RWPE2 (cell line): ENCODE measurements around the gene SP1.
"Not testable (repeated sequence)": the region's sequence is repeated elsewhere in the genome, so short reads cannot be mapped to it uniquely, and the experiment has no call there.

ENCODE experiments used
- ATAC-seq: fragments of 200-7000 bp; cut with Tn5 transposase; 3 replicates; pipeline ENCODE4 v1.9.1; 2021; ENCODE audit warnings: low read depth
- DNase-seq: peaks from one replicate; pipeline ENCODE4 v3.0.0-alpha.2; 2020; ENCODE audit warnings: low spot score
- H3K27ac ChIP-seq: fragments of 450-650 bp; 2 replicates; pipeline ENCODE4 v1.5.1; 2017; ENCODE audit warnings: mild to moderate bottlenecking; ENCODE audit not compliant: poor library complexity, severe bottlenecking
- H3K27me3 ChIP-seq: fragments of 250-450 bp; sonication (Bioruptor Pico); 2 replicates; pipeline ENCODE4 v1.5.1; 2021; ENCODE audit warnings: mild to moderate bottlenecking, moderate library complexity; ENCODE audit not compliant: insufficient read depth, poor library complexity, severe bottlenecking
- H3K36me3 ChIP-seq: fragments of 250-450 bp; sonication (Bioruptor Pico); 2 replicates; pipeline ENCODE4 v1.5.1; 2020; ENCODE audit warnings: low read depth, mild to moderate bottlenecking, moderate library complexity
- H3K4me1 ChIP-seq: fragments of 250-450 bp; sonication (Bioruptor Pico); 2 replicates; pipeline ENCODE4 v1.5.1; 2021; ENCODE audit warnings: mild to moderate bottlenecking, moderate library complexity; ENCODE audit not compliant: insufficient read depth, poor library complexity, severe bottlenecking
- H3K4me3 ChIP-seq: fragments of 250-450 bp; sonication (Bioruptor Pico); 2 replicates; pipeline ENCODE4 v1.5.1; 2021; ENCODE audit warnings: mild to moderate bottlenecking, moderate library complexity; ENCODE audit not compliant: severe bottlenecking
- H3K9me3 ChIP-seq: fragments of 250-450 bp; sonication (Bioruptor Pico); 2 replicates; pipeline ENCODE4 v1.5.1; 2021; ENCODE audit warnings: mild to moderate bottlenecking, moderate library complexity; ENCODE audit not compliant: severe bottlenecking
- CTCF ChIP-seq: fragments of 450-650 bp; IDR thresholded peaks from one replicate; pipeline ENCODE4 v1.5.1; 2017; ENCODE audit warnings: mild to moderate bottlenecking, moderate library complexity; ENCODE audit not compliant: poor library complexity, severe bottlenecking

SP1 gene

GRCh38 chr12:53427905-53428594, 48.1 kb downstream of the SP1 start:
- Histone ChIP-seq H3K27ac (peak overlapping the region; percentile 20), H3K9me3 (no peaks in the 10 kb centered on the region), H3K27me3 (no peaks in the 10 kb centered on the region), H3K4me1 (peaks cover 14% of the 10 kb centered on the region), H3K4me3 (no peak overlapping the region), H3K36me3 (no peaks in the 10 kb centered on the region)
- no peak for TF ChIP-seq CTCF
- peak; percentile 88 for DNase-seq
- ATAC-seq, result peak; percentile 99

GRCh38 chr12:53428741-53429140, 48.8 kb downstream of the SP1 start:
- no peaks in the 10 kb centered on the region for H3K9me3 ChIP-seq
- ATAC-seq, result peak; percentile 13
- no peak overlapping the region for H3K4me3 ChIP-seq
- no peaks in the 10 kb centered on the region for H3K36me3 ChIP-seq
- H3K27ac ChIP-seq, result peak overlapping the region; percentile 20
- TF ChIP-seq CTCF, result no peak
- H3K4me1 ChIP-seq, result peaks cover 14% of the 10 kb centered on the region
- no peak for DNase-seq
- no peaks in the 10 kb centered on the region for H3K27me3 ChIP-seq

- no peak overlapping the region for H3K27ac ChIP-seq
- H3K9me3 ChIP-seq, result no peaks in the 10 kb centered on the region
- peaks cover 14% of the 10 kb centered on the region for H3K4me1 ChIP-seq
- no peak for ATAC-seq
- H3K4me3 ChIP-seq, result no peak overlapping the region
- no peak for TF ChIP-seq CTCF
- H3K27me3 ChIP-seq, result no peaks in the 10 kb centered on the region
- no peaks in the 10 kb centered on the region for H3K36me3 ChIP-seq
- DNase-seq, result no peak
These were observed 50.1 kb downstream of the SP1 start for GRCh38 chr12:53430116-53430515.

- H3K9me3 ChIP-seq, result no peaks in the 10 kb centered on the region
- DNase-seq (no peak), ATAC-seq (no peak)
- no peaks in the 10 kb centered on the region for H3K27me3 ChIP-seq
- H3K36me3 ChIP-seq, result no peaks in the 10 kb centered on the region
- peaks cover 14% of the 10 kb centered on the region for H3K4me1 ChIP-seq
- no peak for TF ChIP-seq CTCF
- no peak overlapping the region for H3K4me3 ChIP-seq
- H3K27ac ChIP-seq, result no peak overlapping the region
These were observed 51.2 kb downstream of the SP1 start for GRCh38 chr12:53431187-53431586.

GRCh38 chr12:53435326-53435725, 55.4 kb downstream of the SP1 start:
- H3K4me1 ChIP-seq, H3K27me3 ChIP-seq, H3K4me3 ChIP-seq, ATAC-seq, DNase-seq, H3K9me3 ChIP-seq, H3K36me3 ChIP-seq, H3K27ac ChIP-seq: not testable (repeated sequence)

GRCh38 chr12:53439582-53439981, 59.6 kb downstream of the SP1 start:
- H3K9me3 ChIP-seq, DNase-seq, H3K4me3 ChIP-seq, H3K4me1 ChIP-seq, ATAC-seq, H3K27me3 ChIP-seq, H3K27ac ChIP-seq: not testable (repeated sequence)
- peaks cover 20% of the 10 kb centered on the region for H3K36me3 ChIP-seq
